IPS-18c (cell line): ENCODE data around the gene ADGRA3.

Experiments used
- H3K4me3 ChIP-seq: 2 replicates; pipeline ENCODE4 v1.7.0; 2013; ENCODE audit warnings: low read depth, mild to moderate bottlenecking, low read length, moderate library complexity; ENCODE audit not compliant: insufficient read depth
- H3K9me3 ChIP-seq: one replicate; pipeline ENCODE4 v1.6.1; 2013; ENCODE audit warnings: mild to moderate bottlenecking, low read length, moderate library complexity; ENCODE audit not compliant: control insufficient read depth, insufficient read depth

Gene ADGRA3

DNA sequence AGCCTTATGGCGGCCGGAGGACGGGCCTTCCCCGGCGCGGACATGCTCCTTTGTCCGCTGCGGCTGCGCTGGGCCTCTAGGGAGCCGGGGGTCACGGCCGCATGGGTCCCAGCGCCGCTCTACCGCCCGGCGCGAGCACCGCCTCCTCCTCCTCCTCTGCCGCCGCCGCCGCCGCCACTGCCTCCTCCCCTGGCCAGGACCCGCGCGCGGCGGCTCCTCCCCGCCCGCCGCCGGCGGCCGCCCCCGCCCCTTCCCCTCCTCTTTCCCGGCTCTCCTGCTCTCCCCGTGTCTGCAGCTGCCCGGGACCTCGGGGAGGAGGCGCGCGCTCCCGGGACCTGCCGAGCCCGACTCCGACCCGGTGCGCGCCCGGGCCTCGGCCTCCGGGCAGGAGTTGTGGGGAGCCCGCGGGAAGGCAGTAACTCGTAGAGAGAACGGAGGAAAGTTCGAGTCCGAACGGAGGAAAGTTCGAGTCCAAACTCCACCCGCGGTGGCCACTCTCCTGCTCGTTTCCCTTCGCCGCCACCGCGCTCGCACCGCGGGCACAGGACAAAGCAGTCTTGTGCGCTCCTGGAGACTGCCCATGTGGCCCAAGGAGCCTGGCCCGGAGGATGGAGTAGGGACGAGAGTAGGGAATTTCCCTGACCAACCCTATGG, at the start of gene ADGRA3:
TSS of gene ADGRA3 (minus strand) at position 179 of the 654 bp plus-strand sequence. CDS start 282 bp downstream, outside the sequence.
- peak within 1 kb of the TSS; percentile 72 for H3K4me3 ChIP-seq
- no peaks in the 10 kb centered on the region for H3K9me3 ChIP-seq

- no peak overlapping the region for H3K4me3 ChIP-seq
- no peaks in the 10 kb centered on the region for H3K9me3 ChIP-seq
Observed at GRCh38 chr4:22556495-22556894, 40.6 kb upstream of the ADGRA3 start.

DNA sequence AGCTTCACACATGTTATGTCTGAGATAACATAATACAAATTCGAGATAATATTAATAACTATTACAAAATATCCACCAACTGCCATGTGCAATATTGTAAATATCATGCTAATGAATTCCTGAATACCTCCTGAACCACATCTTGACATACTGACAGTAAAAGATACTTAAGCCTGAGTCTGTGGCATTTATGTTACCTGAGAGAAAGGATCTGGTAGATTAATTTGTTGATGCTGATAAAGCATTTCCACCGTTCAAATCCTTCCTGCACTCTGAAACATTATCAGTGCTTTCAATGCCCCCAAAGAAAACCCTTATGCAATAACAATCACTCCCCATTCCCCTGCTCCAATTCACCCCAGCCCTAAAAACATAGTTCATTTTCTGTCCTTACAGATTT, 38.8 kb upstream of the ADGRA3 start:
- no peak overlapping the region for H3K4me3 ChIP-seq
- H3K9me3 ChIP-seq = no peaks in the 10 kb centered on the region

GRCh38 chr4:22553560-22553959, 37.7 kb upstream of the ADGRA3 start:
- Histone ChIP-seq H3K4me3 (no peak overlapping the region), H3K9me3 (no peaks in the 10 kb centered on the region)

DNA sequence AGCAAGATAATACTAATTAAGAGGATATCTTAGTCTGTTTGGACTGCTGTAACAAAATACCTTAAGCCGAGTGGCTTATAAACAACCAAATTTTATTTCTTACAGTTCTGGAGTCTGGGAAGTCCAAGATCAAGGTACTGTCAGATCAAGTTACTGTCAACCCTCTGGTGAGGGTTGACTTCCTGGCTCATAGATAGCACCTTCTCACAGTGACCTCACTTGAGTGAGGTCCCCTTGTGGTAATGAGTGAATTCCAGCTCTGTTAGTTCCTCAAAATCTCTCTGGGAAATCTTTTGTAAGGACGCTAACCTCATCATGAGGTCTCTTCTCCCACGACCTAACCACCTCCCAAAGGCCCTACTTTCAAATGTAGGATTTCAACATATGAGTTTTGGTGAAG, 36.9 kb upstream of the ADGRA3 start:
- no peaks in the 10 kb centered on the region for H3K9me3 ChIP-seq
- no peak overlapping the region for H3K4me3 ChIP-seq

- Histone ChIP-seq H3K9me3 (no peaks in the 10 kb centered on the region), H3K4me3 (no peak overlapping the region)
Observed at GRCh38 chr4:22551550-22551949, 35.7 kb upstream of the ADGRA3 start.

- peaks cover 5% of the 10 kb centered on the region for H3K9me3 ChIP-seq
- H3K4me3 ChIP-seq = no peak overlapping the region
Observed at GRCh38 chr4:22546299-22546698, 30.4 kb upstream of the ADGRA3 start.

GRCh38 chr4:22539251-22539650, 23.4 kb upstream of the ADGRA3 start:
- H3K9me3 ChIP-seq = peaks cover under 1% of the 10 kb centered on the region
- no peak overlapping the region for H3K4me3 ChIP-seq

- peaks cover 2% of the 10 kb centered on the region for H3K9me3 ChIP-seq
- no peak overlapping the region for H3K4me3 ChIP-seq
Observed at GRCh38 chr4:22537864-22538263, 22.0 kb upstream of the ADGRA3 start.

- Histone ChIP-seq H3K9me3 (peaks cover 2% of the 10 kb centered on the region), H3K4me3 (no peak overlapping the region)
Observed at GRCh38 chr4:22534374-22534773, 18.5 kb upstream of the ADGRA3 start.

GRCh38 chr4:22532896-22533295, 17.0 kb upstream of the ADGRA3 start:
- peaks cover 2% of the 10 kb centered on the region for H3K9me3 ChIP-seq
- H3K4me3 ChIP-seq = no peak overlapping the region

- H3K9me3 ChIP-seq = peaks cover 2% of the 10 kb centered on the region
- H3K4me3 ChIP-seq = no peak overlapping the region
Observed at GRCh38 chr4:22532117-22532516, 16.3 kb upstream of the ADGRA3 start.

- Histone ChIP-seq H3K9me3 (peaks cover 2% of the 10 kb centered on the region), H3K4me3 (no peak overlapping the region)
Observed at GRCh38 chr4:22531311-22532019, 15.6 kb upstream of the ADGRA3 start.

DNA sequence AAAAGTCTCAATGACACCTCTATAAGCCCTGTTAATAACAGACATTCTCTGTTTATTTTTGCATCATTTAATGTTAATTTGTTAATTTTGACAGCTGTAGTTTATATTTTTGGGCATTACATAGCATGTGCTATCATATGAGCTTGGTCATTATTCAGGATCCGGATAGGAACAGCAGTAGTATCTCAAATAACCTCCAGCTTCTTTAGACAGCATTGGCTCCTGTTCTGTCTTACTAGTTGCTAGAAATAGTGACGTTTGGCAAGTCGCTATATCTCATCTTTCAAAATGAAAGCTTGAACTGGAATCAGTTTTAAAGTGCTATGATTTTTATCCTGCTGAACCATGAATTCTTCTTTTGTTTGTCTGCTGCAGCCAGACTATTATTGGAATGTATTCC, 9.0 kb upstream of the ADGRA3 start:
- peaks cover 2% of the 10 kb centered on the region for H3K9me3 ChIP-seq
- no peak overlapping the region for H3K4me3 ChIP-seq

- Histone ChIP-seq H3K4me3 (no peak overlapping the region), H3K9me3 (peaks cover 2% of the 10 kb centered on the region)
Observed at GRCh38 chr4:22522706-22523501, 7.0 kb upstream of the ADGRA3 start.

DNA sequence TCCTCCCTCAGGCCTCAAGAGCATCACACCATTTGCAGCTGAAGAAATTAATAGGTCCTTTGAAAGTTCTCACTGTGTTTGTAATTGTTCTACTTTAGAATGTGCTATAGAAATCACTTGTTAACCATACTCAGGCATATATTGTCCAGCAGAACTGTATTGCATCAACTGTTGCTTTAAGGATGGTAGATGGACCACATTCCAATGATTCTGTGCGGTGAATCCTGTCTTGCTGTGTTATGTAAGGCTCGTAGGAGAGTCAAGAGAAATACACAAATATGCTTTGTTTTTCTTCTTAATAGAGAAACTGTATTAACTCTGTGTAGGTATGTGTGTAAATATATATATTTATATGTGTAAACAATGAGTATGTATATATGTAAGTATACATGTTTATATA, 6.3 kb upstream of the ADGRA3 start:
- Histone ChIP-seq H3K9me3 (peaks cover 2% of the 10 kb centered on the region), H3K4me3 (no peak overlapping the region)

- no peak overlapping the region for H3K4me3 ChIP-seq
Observed at GRCh38 chr4:22521240-22521639, 5.4 kb upstream of the ADGRA3 start.

More at GRCh38 chr4:22521240-22521639, 5.4 kb upstream of the ADGRA3 start:
- peaks cover 2% of the 10 kb centered on the region for H3K9me3 ChIP-seq
